ENCODE measurements around the gene ZNF787.

DNA sequence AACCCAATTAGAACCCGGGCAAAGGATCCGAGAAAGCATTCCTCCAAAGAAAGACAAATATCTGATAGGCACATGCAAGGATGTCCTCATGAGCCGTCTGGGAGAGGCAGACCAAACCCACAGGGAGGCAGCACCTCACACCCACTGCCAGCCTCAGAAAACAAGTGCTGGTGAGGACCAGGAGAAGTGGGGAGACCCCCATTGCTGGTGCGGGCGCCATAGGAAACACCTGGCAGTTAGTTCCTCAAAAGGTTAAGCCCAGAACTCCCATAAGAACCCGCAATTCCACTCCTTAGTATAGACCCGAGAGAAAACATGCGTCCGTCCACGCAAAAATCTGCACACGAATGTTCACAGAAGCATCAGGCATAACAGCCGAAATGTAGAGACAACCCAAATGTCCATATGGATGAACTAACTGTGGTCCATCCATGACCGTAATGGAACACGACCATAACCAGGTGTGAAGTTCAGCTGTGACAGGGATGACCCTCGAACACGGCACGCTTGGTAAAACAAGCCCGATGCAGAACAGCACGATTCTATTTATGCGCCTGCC lies 7.9 kb downstream of the ZNF787 start:
- TF ChIP-seq, protein P1, sequence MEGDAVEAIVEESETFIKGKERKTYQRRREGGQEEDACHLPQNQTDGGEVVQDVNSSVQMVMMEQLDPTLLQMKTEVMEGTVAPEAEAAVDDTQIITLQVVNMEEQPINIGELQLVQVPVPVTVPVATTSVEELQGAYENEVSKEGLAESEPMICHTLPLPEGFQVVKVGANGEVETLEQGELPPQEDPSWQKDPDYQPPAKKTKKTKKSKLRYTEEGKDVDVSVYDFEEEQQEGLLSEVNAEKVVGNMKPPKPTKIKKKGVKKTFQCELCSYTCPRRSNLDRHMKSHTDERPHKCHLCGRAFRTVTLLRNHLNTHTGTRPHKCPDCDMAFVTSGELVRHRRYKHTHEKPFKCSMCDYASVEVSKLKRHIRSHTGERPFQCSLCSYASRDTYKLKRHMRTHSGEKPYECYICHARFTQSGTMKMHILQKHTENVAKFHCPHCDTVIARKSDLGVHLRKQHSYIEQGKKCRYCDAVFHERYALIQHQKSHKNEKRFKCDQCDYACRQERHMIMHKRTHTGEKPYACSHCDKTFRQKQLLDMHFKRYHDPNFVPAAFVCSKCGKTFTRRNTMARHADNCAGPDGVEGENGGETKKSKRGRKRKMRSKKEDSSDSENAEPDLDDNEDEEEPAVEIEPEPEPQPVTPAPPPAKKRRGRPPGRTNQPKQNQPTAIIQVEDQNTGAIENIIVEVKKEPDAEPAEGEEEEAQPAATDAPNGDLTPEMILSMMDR (conservative IDR thresholded peaks at IDR 0.05; ENCODE audit: low read length): no peak
- TF ChIP-seq EZH2phosphoT487 (IDR thresholded peaks at IDR 0.05; ENCODE audit: borderline replicate concordance): no peak

All from Loucy (cell line).